ENCODE measurements around the gene NR0B2. TPM values are rescaled to one million over a fixed set of nuclear protein-coding genes. Genes with fewer than 3 reads are reported as not detected.

NR0B2 gene
- total and polyA plus RNA-seq, 2 of the 13 experiments (the other 11 are each of a cell fraction or from before 2014, with no cell fraction given): 72.5 to 133 TPM

- no peak for TF ChIP-seq AFF4 (CRISPR knock-in tag; IDR thresholded peaks at IDR 0.05)
- 0 out of 2 replicates have a peak, but pooled peaks have one; percentile 12 for TF ChIP-seq ZBTB3 (CRISPR knock-in tag; IDR thresholded peaks at IDR 0.05; ENCODE audit: borderline replicate concordance, low read depth)
- no peak for TF ChIP-seq ZC3H4 (CRISPR knock-in tag; IDR thresholded peaks at IDR 0.05; ENCODE audit: borderline replicate concordance)
- no peak for TF ChIP-seq ZMAT3 (CRISPR knock-in tag; conservative IDR thresholded peaks at IDR 0.05)
- no peak for TF ChIP-seq POGZ (CRISPR knock-in tag; IDR thresholded peaks at IDR 0.05)
- TF ChIP-seq RARA (CRISPR knock-in tag; IDR thresholded peaks at IDR 0.05): no peak
- no peak for TF ChIP-seq EEA1 (CRISPR knock-in tag; IDR thresholded peaks at IDR 0.05; ENCODE audit: borderline replicate concordance)
- no peak for TF ChIP-seq RNF219 (CRISPR knock-in tag; IDR thresholded peaks at IDR 0.05)
- TF ChIP-seq ONECUT2 (CRISPR knock-in tag; IDR thresholded peaks at IDR 0.05): no peak
- no peak for TF ChIP-seq ZSCAN31 (CRISPR knock-in tag; IDR thresholded peaks at IDR 0.05; ENCODE audit: low read depth)
- TF ChIP-seq ZXDC (CRISPR knock-in tag; IDR thresholded peaks at IDR 0.05): no peak
- TF ChIP-seq ZNF761 (CRISPR knock-in tag; conservative IDR thresholded peaks at IDR 0.05): no peak
- no peak for TF ChIP-seq SP4 (CRISPR knock-in tag; IDR thresholded peaks at IDR 0.05)
- TF ChIP-seq TAF15 (IDR thresholded peaks at IDR 0.05; ENCODE audit: low read depth, low read length, poor library complexity, severe bottlenecking): no peak
- TF ChIP-seq ZNF7 (CRISPR knock-in tag; IDR thresholded peaks at IDR 0.05): no peak
- peak; percentile 13; the same call in 1 of the 2 replicates for TF ChIP-seq FOXO1 (CRISPR knock-in tag; IDR thresholded peaks at IDR 0.05)
- TF ChIP-seq ZNF510 (CRISPR knock-in tag; IDR thresholded peaks at IDR 0.05; ENCODE audit: low read depth): 0 out of 2 replicates have a peak, but pooled peaks have one; percentile 5
- no peak for TF ChIP-seq ZNF567 (CRISPR knock-in tag; IDR thresholded peaks at IDR 0.05; ENCODE audit: borderline replicate concordance)
- no peak for TF ChIP-seq ZNF574 (CRISPR knock-in tag; IDR thresholded peaks at IDR 0.05)
- TF ChIP-seq SATB2 (CRISPR knock-in tag; IDR thresholded peaks at IDR 0.05): no peak
Observed at GRCh38 chr1:26938659-26939025, 24.9 kb upstream of the NR0B2 start (continued).

Data from HepG2 (cell line).